HG03378 (cell line): ENCODE measurements around the gene ANKRD7.

Source experiments
- ATAC-seq: cut with Tn5 transposase; IDR thresholded peaks from one replicate; pipeline ENCODE4 v1.9.1; 2021; ENCODE audit warnings: mild to moderate bottlenecking, moderate library complexity; ENCODE audit not compliant: unreplicated experiment

The ANKRD7 gene, protein sequence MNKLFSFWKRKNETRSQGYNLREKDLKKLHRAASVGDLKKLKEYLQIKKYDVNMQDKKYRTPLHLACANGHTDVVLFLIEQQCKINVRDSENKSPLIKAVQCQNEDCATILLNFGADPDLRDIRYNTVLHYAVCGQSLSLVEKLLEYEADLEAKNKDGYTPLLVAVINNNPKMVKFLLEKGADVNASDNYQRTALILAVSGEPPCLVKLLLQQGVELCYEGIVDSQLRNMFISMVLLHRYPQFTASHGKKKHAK

DNA sequence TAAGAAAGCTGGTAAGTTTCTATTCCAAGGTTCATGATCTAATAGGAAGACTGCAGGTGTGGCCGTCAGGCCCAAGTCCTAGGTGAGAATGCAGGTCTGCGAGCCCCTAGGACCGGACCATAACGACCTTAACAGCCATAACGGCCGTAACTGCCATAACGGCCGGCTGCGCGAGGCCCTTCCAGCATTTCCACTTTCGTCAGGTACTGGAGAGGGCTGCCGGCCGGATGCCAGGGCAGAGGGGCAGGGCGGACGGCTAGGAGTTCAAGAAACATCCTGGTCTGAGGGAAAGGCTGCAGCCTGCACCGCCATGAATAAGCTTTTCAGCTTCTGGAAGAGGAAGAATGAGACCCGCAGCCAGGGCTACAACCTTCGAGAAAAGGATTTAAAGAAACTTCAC lies at the start of gene ANKRD7:
TSS of gene ANKRD7 (plus strand) at position 184 of the 400 bp plus-strand sequence. CDS start at position 311, 127 bp downstream.
- ATAC-seq, result no peak

DNA sequence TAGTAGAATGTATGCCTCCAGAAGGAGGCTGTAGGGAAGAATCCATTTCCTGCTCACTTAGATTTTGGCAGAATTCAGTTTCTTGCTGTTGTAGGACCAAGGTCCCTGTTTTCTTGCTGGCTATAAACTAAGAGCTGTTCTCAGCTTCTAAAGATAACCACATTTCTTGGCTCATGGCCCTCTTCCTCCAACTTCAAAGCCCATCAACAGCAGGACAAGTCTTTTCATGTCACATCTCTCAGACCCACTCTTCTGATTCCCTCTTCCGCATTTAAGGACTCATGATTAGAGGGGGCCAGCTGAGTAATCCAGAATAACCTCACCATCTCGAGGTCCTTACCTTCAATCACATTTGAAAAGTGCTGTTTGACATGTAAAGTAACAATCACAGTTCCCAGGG lies 48.8 kb upstream of the ANKRD7 start:
- ATAC-seq, result no peak

DNA sequence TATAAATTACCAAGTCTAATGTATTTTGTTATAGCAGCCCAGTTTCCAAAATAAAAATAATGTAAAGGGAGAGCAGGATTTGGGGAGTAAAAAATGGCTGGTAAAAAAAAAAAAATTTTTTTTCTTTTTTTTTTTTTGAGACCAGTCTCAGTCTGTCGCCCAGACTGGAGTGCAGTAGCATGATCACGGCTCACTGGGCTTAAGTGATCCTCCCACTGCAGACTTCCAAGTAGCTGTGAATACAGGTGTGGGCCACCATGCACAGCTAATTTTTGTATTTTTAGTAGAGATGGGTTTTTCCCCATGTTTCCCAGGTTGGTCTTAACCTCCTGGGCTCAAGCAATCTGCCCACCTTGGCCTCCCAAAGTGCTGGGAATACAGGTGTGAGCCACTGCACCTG lies 45.3 kb upstream of the ANKRD7 start:
- no peak for ATAC-seq

DNA sequence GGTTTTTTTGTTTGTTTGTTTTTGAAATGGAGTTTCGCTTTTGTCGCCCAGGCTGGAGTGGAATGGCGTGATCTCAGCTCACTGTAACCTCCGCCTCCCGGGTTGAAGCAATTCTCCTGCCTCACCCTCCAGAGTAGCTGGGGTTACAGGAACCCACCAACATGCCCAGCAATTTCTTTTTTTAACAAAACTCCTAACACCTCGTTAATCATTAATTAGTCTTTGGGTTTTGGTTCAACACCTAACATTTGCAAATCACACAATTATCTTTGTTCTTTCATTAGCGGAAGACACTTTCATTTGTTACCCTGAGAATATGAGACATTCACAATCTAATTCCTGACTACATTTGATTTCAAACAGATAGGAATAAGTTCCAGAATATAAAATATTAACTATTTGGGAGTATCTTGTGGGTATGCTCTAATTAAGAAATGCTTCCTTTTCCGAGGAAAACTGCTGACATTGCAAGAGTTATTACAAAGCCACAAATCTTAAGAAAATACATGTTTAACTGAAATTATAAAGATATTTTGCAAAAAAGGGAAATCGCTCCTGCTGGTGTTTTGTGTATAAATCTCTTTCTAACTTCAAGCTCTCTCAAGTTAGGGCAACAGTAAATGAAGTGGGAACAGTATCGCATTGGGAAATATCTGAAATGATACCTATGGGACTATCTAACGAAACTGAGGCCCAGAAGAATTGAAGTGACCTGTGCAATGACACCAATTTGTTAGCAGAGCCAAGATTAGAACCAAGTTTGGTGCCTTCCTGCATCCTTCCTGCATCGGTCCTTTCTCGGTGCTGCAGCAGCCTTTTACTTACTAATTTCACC lies 41.7 kb upstream of the ANKRD7 start:
- no peak for ATAC-seq

DNA sequence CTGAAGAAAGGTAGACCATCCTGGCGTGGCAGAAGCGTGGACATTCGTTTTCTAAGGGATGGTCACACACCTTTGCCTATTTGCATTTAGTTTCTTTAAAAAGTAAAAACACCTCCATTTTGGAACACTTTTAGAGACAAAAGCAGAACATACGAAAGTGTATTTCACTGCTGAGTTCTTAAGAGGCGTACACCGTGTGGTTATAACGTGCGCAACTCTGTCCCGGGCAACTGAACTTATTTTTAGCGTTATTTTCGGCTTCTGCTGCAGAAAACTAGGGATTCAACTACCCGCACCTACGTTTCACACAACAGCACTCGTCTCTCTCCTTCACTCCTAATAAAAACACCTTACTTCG lies 41.1 kb upstream of the ANKRD7 start:
- ATAC-seq, result no peak

DNA sequence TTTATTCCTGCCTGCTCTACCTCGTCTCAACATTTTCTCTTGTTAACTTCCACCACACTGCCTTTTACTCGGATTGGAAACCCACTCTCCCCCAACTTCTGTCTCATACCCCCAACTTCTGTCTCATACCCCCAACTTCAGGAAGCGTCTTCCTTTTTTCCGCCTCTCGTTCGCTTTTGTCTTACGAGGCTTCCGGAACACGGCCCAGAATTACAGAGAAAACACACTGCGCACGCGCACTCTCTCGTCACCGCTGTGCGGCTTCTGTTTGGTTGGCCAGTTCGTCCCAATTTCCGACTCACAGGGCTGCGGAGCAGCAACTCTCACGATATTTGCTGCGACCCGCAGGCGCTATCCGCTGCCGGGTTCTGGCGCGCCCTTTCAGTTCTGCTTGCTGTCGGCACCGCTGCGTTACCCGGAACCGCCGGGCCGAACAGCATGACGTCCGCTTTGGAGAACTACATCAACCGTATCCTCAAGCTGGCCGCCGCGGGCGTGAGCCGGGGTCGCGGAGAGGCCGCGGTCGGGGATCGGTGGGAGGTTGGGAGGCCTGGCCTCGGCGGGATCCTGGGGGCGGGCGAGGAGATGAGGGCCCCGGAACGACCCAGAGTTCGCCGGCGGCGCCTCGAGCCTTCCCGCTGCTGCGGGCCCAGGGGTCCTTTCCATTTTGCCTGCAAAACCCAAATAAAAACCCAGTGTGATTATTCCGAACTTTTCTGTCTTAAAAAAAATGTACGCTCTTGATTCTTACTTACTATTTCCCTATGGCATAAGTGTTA lies 40.5 kb upstream of the ANKRD7 start, which contains the start of gene LSM8:
TSS of gene LSM8 (plus strand) at position 379 of the 779 bp plus-strand sequence. CDS start at position 439, 60 bp downstream.
- peak; percentile 98 for ATAC-seq

DNA sequence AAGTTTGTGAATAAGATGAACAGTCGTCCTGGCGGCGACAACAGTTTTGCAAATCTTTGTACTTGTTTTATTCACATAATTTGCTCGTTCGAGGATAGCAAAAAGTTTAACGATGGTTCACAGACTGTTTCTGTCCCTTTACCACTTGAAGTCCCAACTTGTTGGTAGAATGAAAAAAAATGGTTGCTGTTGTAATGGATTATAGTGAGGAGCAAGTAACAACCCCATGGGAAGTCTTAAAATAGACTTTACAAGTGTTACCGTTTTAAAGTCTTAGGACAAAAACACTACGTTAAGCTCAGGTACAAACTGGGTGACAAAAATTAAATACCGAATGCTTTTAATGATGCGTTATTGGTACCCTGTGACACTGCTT lies 40.0 kb upstream of the ANKRD7 start:
- ATAC-seq, result no peak

DNA sequence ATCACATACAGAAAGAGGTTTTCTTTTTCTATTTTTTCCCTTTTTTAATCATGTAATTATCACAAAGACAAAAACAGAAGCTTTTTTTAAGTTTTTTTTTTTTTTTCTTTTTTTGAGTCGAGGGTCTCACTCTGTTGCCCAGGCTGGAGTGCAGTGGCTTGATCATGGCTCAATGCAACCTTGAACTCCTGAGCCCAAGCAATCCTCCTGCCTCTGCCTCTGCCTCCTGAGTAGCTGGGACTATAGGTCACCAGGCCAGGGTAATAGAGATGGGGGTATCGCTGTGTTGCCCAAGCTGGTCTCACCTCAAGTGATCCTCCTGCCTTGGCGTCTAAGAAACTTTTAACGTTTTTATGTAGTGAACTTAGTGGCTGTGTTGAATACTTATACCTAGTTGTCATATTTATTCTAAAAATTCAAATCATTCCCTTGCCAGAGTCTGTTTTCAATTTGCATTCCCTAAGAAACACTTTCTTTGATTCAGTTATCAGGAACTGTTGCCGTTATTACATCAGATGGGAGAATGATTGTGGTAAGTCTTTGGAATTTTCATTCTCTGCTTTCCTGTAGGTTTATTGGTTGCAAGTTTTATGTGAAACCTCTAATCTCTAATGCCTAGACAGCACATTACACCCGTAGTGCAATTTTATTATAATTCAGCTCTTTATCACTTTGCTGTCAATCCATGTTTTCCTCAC lies 39.2 kb upstream of the ANKRD7 start:
- ATAC-seq, result no peak

DNA sequence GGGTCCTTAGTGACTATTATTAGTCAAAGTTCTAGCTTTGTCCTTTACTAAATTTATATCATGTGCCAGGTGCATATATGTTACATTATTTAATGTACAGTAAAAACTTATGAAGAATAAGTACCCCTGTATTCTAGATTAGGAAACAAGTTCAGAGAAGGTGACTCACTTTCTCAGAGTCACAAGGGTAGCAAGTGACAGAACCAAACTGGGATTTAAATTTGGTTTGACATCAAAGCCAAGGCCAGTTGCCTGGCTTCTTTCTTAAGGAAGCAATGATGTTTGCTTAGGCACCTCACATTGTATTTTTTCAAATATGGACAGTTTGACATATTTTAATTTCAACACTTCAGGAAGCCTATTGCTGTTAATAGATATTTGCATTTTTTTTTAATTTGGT lies 38.0 kb upstream of the ANKRD7 start:
- no peak for ATAC-seq

DNA sequence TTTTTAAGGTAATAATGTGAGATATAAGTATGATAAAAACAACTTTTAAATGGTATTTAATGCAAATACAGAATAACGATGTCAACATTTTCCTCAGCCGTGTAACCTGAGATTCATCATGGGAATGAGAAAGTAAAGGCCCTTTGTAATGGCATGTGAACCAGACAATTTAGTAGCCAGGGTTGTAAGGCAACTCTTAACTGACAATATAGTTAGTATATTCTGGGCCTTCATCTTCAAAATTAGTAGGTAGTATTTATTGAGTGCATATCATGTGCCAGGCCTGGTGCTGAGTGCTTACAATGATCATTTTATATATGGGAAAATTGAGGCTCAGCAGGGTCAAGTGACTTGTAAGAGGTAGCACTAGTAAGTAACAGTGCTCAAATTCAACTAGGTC lies 29.9 kb upstream of the ANKRD7 start:
- no peak for ATAC-seq

DNA sequence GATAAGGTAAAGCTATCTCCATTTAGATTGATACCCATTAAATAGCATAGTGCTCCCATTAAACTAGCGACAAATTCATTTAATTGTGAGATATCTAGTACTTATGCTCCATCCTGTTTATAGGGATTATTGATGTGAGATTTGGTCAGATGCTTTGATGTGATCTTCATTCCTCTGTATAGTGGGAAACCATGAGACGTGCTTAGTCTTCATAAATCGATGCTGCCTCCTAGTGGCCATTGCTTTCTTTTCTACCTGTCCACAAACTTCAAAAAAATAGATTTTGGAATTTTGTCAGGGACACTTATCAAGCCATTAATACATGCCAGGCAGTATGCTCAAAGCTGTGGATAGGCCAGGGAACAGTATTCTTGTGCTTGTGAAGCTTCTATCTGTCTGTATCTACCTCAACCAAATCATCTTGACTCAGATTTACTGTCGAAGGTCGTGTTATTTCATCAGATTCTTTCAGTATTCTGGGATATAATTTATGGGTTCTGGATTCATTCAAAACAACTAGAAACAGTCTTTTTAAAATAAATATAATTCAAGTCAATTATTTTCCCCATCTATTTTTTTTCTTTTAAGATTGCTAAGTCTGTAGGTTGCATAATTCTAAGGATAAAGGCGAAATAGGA lies 28.5 kb upstream of the ANKRD7 start:
- ATAC-seq, result peak; percentile 78

DNA sequence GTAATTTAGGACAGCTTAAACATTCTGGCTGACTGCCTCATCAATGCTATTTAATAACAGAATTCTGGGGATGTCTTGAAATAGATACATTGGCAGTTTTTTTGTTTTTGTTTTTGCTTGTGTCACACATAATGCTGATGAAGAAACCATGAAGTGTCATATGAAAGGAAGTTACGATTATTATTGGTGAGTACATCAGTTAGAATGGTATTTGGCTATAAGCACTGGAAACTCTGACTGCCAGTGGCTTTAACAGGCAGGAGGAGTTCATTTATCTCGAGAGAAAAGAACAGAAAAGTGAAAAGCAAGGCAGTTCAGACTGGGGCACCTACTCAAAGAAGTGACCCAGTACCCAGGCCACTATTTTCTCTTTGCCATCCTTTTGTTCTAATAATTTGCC lies 22.4 kb upstream of the ANKRD7 start:
- no peak for ATAC-seq

DNA sequence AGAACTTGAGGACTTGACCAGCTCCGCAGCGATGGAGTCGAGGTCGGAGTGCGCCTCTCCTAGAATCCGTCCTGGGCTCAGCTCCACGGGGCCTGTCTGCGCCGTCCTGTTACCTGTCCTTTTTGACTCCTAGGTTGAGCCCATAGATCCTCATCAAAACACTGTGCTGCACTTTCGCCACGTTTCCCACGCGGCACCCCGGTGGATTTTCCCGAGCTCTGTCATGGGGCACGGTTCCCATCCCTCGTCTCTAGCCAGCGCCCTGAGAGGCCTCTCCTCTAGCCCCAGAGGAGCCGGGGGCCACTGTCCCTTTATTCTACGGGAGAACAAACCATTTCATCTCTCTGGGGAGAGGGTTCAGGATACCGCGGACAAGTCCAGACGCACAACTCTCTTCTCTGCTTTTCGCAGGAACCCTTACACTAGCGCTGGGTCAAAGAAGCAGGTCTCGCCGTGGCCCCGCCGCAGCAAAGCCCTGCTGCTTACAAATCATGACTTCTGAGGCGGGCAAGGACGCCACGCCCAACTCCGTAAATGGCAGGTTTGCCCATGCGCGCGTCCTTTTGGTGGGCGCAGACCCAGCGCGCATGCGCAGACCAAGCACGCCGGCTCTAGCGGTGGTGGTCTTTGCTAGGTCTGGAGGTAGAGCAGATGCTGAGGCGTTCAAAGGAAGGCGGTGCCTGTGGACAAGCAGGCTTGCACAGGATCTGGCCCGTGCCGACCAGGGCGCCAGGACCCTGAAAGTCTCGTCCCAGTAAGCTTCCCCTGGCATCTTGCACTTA lies 10.3 kb upstream of the ANKRD7 start:
- ATAC-seq, result peak; percentile 95

DNA sequence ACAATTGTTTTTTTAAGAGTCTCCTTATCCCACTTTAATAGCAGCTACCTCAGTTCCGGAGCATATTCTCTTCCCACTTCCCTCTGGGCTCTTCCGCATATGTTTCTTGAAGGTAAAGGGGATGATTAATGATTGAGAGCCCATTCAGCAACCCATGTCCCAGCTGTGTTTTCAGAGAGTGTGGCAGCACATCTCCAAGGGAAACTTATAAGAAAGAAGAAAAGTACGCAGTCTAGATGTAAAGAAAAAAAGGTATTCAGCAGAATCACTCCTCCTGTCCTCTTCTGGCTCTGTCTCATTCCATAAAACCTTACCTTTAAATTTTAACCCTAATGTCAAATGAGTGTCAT lies 9.7 kb upstream of the ANKRD7 start:
- ATAC-seq, result no peak

DNA sequence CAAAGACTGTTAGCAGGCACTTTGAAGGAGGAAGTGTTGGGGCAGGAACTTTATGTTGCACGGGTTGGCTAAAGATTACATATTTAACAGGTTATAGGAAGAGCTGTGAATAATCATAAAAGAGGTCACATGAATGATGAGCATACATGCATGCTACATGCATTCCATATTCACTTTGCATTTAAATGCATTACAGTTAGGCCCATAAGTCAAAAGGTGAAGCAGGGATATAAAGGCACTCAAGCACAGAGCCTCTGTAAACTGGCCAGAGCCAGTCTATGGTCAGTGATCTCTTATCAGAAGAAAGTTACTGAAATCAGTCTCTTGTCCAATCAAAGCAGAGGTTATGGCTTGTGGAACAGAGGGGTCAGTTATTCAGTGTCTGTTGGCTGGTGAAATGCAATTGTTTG lies 7.3 kb upstream of the ANKRD7 start:
- ATAC-seq, result no peak

DNA sequence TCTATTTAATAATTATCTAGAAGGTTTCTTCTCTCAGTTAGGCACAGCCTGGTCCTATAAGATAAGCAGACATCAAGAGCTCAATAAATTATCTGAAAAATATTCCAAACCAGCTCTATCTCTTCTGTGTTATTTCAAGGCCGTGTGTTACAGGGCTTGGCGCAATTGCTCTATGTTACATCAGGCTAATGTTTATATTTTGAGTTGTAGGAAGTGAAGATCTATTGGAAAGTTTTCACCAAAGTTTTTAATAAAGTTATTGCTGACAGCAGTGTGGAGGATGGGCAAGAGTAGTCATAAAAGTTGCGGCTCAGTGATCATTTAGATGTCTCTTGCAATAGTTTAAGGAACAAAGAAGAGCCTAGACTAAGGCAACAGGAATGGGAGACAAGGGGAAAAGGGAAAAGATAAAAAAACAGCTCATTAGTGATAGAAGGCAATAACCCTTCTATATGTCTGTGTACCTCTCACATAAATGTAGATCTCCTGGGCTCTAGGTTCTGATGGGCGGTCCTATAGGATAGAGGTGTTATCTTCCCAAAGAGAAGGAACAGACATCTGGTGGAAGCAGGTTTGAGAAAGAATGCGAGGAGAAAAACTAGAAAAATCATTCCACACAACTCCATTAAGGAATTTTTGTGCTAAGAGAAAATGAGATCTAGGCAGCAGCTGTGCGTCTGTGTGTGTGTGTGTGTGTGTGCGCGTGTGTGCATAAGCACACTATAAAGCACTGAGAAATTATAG lies 5.9 kb upstream of the ANKRD7 start:
- no peak for ATAC-seq

DNA sequence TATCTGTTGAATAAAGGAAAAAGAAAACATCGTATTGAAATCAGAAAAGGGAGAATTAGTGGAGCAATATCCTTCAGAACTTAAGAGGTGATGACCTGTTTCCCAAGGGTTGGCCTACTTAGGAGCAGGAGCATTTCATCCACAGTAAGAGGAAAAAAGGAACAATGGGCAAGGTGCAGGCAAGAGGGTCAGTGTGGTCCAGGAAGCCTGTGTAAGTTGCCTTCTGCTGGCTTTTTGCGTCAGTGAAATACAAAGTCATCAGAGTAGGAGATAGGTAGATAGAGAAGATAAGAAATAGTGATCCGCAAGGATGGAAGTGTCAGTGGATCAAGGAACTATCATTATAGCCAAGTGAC lies 5.4 kb upstream of the ANKRD7 start:
- no peak for ATAC-seq

DNA sequence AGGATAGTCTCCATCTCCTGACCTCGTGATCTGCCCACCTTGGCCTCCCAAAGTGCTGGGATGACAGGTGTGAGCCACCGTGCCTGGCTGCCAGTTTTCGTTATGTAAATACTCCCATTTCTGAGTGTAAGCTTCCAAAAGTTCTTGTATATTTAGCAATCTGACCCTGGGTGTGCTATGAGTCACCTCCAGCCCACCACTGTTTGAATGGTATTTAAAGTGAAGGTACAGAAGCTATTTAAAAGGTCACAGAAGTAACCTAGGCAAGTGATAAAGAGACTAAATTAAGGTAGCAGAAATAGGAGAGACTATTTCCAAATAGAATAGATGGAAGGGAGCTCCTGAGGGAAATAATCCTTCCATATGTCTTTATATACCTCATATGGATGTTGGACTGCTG lies 3.9 kb upstream of the ANKRD7 start:
- ATAC-seq, result no peak

DNA sequence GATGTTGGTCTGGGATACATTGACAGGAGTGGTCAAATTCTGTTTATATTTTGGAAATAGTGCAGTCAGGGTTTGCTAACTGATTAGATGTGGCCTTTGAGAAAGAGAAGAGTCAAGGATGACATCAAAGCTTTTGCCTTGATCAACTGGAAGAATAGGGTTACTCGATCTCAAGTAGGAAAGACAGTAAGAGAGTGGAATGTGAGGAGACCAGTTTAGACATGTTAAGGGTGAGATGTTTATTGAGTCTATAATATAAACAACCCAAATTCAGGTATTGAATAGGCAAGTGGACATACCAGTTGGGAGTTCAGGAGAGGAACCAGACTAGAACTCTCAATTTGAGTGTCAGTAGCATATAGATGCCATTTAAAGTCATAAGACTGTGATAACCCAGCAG lies 1.9 kb upstream of the ANKRD7 start:
- no peak for ATAC-seq
